Right kidney (tissue), 1 donor: ENCODE measurements around the gene MMP20.

ENCODE experiments used
- DNase-seq: peaks from one replicate; pipeline ENCODE4 v3.0.0-alpha.2; 2016

MMP20 gene

GRCh38 chr11:102552447-102553194 lies 72.5 kb downstream of the MMP20 start:
- no peak for DNase-seq

- DNase-seq = no peak
Observed at GRCh38 chr11:102552020-102552419, 73.1 kb downstream of the MMP20 start.

- DNase-seq = no peak
Observed at GRCh38 chr11:102551169-102551781, 73.9 kb downstream of the MMP20 start.

- no peak for DNase-seq
Observed at GRCh38 chr11:102546923-102547471, 78.1 kb downstream of the MMP20 start.

GRCh38 chr11:102546427-102546826 lies 78.7 kb downstream of the MMP20 start:
- no peak for DNase-seq

GRCh38 chr11:102545701-102546100 lies 79.4 kb downstream of the MMP20 start:
- DNase-seq = no peak

GRCh38 chr11:102544594-102544993 lies 80.5 kb downstream of the MMP20 start:
- no peak for DNase-seq

GRCh38 chr11:102539567-102539966 lies 85.6 kb downstream of the MMP20 start:
- no peak for DNase-seq

GRCh38 chr11:102538932-102539331 lies 86.2 kb downstream of the MMP20 start:
- no peak for DNase-seq

- no peak for DNase-seq
Observed at GRCh38 chr11:102534261-102534872, 90.8 kb downstream of the MMP20 start.

GRCh38 chr11:102530558-102530957 lies 94.6 kb downstream of the MMP20 start, which contains the start of gene MMP7:
TSS of gene MMP7 (minus strand) at chr11:102530747. CDS start at chr11:102530700, 47 bp downstream.
- peak; percentile 16 for DNase-seq

GRCh38 chr11:102528618-102529017 lies 96.5 kb downstream of the MMP20 start:
- DNase-seq = no peak

GRCh38 chr11:102527684-102528083 lies 97.4 kb downstream of the MMP20 start:
- DNase-seq = no peak

GRCh38 chr11:102527041-102527440 lies 98.1 kb downstream of the MMP20 start:
- DNase-seq = no peak
